Left ventricle myocardium inferior (tissue), 1 donor: ENCODE results near the gene ADGRG1. TPM values are rescaled to one million over a fixed set of nuclear protein-coding genes. Genes with fewer than 3 reads are reported as not detected.

ENCODE experiments used
- DNase-seq: peaks from one replicate; pipeline ENCODE4 v3.0.0-alpha.2; 2020
- H3K27ac ChIP-seq: fragments of 200-600 bp; replicated peaks from 2 replicates; pipeline ENCODE4 v1.8.0; 2021
- H3K27me3 ChIP-seq: fragments of 200-600 bp; 2 replicates; pipeline ENCODE4 v1.8.0; 2021; ENCODE audit warnings: low read depth
- H3K36me3 ChIP-seq: fragments of 200-600 bp; 2 replicates; pipeline ENCODE4 v1.8.0; 2021
- H3K4me1 ChIP-seq: fragments of 200-600 bp; 2 replicates; pipeline ENCODE4 v1.8.0; 2021
- H3K4me3 ChIP-seq: fragments of 200-600 bp; 2 replicates; pipeline ENCODE4 v1.8.0; 2021; ENCODE audit warnings: mild to moderate bottlenecking, moderate library complexity
- H3K9me3 ChIP-seq: fragments of 200-600 bp; replicated peaks from 2 replicates; pipeline ENCODE4 v1.8.0; 2021
- intact Hi-C: fragments of 100-400 bp; cut with micrococcal nuclease; formaldehyde crosslinking; loops from one replicate; pipeline ENCODE4 v1.11.0; 2022
- total RNA-seq: library from RNA; stranded (reverse); fragmentation: NEBNext Ultra II Directional; extraction: Animal tissue kit (Norgen Biotek cat#: 25700); gene quantifications from one replicate; pipeline ENCODE4 v1.2.1, GENCODE V29; 2021
- TF ChIP-seq, protein P1 (sequence below): fragments of 200-600 bp; IDR thresholded peaks from 2 replicates; pipeline ENCODE4 v1.8.0; 2021; ENCODE audit warnings: antibody characterized with exemption, mild to moderate bottlenecking, borderline replicate concordance
- donor health status: DM: no; HTN: yes; CAD: no; lungs with severe emphysema.

Gene ADGRG1
- total RNA-seq, 1 donor from 2014 or later: 21.3 TPM

DNA sequence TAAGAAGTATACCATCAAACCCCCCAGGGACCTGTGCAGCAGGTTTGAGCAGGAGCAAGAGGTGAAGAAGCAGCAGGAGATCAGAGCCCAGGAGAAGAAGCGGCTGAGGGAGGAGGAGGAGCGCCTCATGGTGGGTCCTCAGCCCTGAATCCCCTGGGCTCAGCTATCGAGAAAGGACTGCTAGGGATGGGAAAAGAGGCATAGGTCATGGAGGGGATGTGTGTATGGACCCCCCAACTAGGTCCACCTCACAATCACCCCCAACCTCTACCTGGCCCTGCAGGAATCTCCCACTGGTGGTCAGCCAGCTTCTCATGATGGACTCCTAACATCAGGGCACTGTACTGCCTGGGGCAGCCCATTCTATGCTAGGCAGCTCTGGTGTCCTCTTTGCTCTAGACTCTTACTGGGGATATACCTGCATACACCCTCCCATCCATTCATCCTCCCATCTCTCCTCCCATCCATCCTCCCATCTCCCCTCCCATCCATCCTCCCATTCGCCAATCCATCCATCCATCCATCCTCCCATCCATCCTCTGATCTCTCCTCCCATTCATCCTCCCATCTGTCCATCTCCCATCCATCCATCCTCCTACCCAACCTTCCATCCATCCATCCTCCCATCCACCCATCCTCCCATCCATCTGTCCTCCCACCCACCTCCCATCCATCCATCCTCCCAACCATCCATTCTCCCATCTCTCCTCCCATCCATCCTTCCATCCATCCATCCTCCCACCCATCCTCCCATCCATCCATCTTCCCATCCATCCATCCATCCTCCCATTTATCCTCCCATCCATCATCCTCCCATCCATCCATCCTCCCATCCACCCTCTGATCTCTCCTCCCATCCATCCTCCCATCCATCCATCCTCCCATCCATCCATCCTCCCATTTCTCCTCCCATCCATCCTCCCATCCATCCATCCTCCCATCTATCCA, 76.7 kb downstream of the ADGRG1 start:
- no peaks in the 10 kb centered on the region for H3K4me1 ChIP-seq
- no peak overlapping the region for H3K27ac ChIP-seq
- no peaks in the 10 kb centered on the region for H3K9me3 ChIP-seq
- no peaks in the 10 kb centered on the region for H3K27me3 ChIP-seq
- H3K36me3 ChIP-seq: no peaks in the 10 kb centered on the region
- TF ChIP-seq, protein P1, sequence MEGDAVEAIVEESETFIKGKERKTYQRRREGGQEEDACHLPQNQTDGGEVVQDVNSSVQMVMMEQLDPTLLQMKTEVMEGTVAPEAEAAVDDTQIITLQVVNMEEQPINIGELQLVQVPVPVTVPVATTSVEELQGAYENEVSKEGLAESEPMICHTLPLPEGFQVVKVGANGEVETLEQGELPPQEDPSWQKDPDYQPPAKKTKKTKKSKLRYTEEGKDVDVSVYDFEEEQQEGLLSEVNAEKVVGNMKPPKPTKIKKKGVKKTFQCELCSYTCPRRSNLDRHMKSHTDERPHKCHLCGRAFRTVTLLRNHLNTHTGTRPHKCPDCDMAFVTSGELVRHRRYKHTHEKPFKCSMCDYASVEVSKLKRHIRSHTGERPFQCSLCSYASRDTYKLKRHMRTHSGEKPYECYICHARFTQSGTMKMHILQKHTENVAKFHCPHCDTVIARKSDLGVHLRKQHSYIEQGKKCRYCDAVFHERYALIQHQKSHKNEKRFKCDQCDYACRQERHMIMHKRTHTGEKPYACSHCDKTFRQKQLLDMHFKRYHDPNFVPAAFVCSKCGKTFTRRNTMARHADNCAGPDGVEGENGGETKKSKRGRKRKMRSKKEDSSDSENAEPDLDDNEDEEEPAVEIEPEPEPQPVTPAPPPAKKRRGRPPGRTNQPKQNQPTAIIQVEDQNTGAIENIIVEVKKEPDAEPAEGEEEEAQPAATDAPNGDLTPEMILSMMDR: no peak
- DNase-seq: no peak
- intact Hi-C loops: no loop called here
- no peak overlapping the region for H3K4me3 ChIP-seq

DNA sequence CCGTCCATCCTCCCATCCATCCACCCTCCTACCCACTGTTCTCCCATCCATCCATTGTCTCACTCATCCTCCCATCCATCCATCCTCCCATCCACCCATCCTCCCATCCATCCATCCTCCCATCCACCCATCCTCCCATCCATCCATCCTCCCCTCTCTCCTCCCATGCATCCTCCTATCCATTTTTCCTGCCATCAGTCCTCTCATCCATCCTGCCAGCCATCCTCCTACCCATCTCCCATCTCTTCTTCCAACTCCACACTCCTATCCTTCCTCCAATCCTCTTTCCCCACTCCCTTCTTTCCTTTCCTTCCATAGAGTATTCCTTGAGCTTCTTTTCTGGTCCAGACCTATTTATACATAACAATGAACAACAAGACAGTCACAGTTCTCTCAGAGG, 78.3 kb downstream of the ADGRG1 start:
- Histone ChIP-seq H3K9me3 (no peaks in the 10 kb centered on the region), H3K27ac (no peak overlapping the region), H3K4me3 (no peak overlapping the region), H3K4me1 (no peaks in the 10 kb centered on the region), H3K36me3 (no peaks in the 10 kb centered on the region), H3K27me3 (no peaks in the 10 kb centered on the region)
- no peak for DNase-seq
- TF ChIP-seq, protein P1: no peak
- intact Hi-C loops: no loop called here

DNA sequence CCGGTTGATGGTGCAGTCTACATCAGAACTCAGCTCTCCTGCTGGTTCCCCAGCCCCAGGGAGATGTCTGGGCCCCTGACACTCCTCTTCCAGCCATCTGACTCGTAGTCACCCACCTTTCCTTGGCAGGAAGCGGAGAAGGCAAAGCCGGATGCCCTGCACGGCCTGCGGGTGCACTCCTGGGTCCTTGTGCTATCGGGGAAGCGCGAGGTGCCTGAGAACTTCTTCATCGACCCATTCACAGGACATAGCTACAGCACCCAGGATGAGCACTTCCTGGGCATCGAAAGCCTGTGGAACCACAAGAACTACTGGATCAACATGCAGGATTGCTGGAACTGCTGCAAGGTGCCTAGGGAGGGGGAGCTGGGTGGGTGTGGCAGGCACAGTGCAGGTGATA, 78.9 kb downstream of the ADGRG1 start:
- H3K9me3 ChIP-seq: no peaks in the 10 kb centered on the region
- intact Hi-C loops: no loop called here
- DNase-seq: no peak
- no peaks in the 10 kb centered on the region for H3K36me3 ChIP-seq
- no peaks in the 10 kb centered on the region for H3K4me1 ChIP-seq
- no peaks in the 10 kb centered on the region for H3K27me3 ChIP-seq
- H3K4me3 ChIP-seq: no peak overlapping the region
- H3K27ac ChIP-seq: no peak overlapping the region
- TF ChIP-seq, protein P1: no peak

DNA sequence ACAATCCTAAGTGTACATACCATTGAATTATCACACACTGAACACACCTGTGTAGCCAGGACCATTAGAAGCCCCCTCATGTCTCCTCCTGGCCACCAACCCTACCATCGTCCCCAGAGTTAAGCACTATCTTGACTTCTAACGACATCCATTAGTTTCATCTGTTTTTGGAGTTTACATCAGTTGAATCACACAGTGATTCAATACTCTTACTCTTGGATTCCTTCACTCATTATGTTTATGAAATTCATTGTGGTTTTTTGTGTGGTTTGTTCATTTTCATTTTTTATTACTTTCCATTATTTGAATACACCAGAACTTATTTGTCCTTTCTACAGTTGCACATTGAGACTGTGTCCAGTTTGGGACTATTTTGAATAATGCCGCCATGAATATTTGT, 79.7 kb downstream of the ADGRG1 start:
- no peak overlapping the region for H3K4me3 ChIP-seq
- intact Hi-C loops: no loop called here
- H3K4me1 ChIP-seq: no peaks in the 10 kb centered on the region
- H3K27ac ChIP-seq: no peak overlapping the region
- H3K36me3 ChIP-seq: no peaks in the 10 kb centered on the region
- TF ChIP-seq, protein P1: no peak
- H3K27me3 ChIP-seq: no peaks in the 10 kb centered on the region
- no peak for DNase-seq
- H3K9me3 ChIP-seq: no peaks in the 10 kb centered on the region

DNA sequence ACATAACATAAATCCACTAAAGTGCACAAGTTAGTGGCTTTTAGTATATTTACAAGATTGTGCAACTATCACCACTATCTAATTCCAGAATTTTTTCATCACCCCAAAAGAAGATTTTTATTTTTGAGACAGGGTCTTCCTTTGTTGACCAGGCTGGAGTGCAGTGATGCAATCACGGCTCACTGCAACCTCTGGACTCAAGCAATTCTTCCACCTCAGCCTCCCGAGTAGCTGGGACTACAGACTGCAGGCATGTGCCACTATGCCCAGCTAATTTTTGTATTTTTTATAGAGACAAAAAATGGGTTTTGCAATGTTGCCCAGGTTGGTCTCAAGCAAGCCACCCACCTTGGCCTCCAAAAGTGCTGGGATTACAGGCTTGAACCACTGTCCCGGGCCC, 81.2 kb downstream of the ADGRG1 start:
- no peaks in the 10 kb centered on the region for H3K4me1 ChIP-seq
- TF ChIP-seq, protein P1: no peak
- intact Hi-C loops: loop anchor here (10.0 kb wide), 1 partner anchor 115 kb away; no protein-coding TSS in a partner anchor

More for the DNA sequence above, 81.2 kb downstream of the ADGRG1 start:
- Histone ChIP-seq H3K4me3 (no peak overlapping the region), H3K36me3 (no peaks in the 10 kb centered on the region), H3K9me3 (no peaks in the 10 kb centered on the region), H3K27ac (no peak overlapping the region), H3K27me3 (peaks cover under 1% of the 10 kb centered on the region)
- DNase-seq: no peak
